HCT116 (cell line): Measurements from ENCODE around the gene TTC9. TPM values are rescaled to one million over a fixed set of nuclear protein-coding genes. Genes with fewer than 3 reads are reported as not detected.

Experiments used
- ATAC-seq: fragments of 200-7000 bp; cut with Tn5 transposase; 2 replicates; pipeline ENCODE4 v1.9.1; 2020; ENCODE audit warnings: mild to moderate bottlenecking, moderate library complexity
- BruUV-seq: library from RNA; stranded (reverse); fragments of 400-500 nt; replicated peaks from 2 replicates; lab custom pipeline; 2021; lab: Mats Ljungman, UMichigan
- CTCF ChIA-PET: fragments of 300-600 bp; sonication (Branson Sonifier 250); formaldehyde crosslinking; loops from one replicate; lab custom pipeline; 2021; ENCODE audit warnings: antibody characterized with exemption; lab: Charles Lee
- POLR2A ChIA-PET: fragments of 300-600, 350-600 bp; sonication (Branson Sonifier 250); formaldehyde crosslinking; loops from one replicate; lab custom pipeline; 2021; ENCODE audit warnings: antibody characterized with exemption; lab: Charles Lee
- RAD21 ChIA-PET, 2 experiments: fragments of 300-600 bp; sonication (Branson Sonifier 250); formaldehyde crosslinking; loops; one replicate each; lab custom pipeline; 2023; ENCODE audit warnings: low total read pairs in 2 of 2; ENCODE audit not compliant: uncharacterized antibody in 2 of 2, unreplicated experiment in 2 of 2, low non-redundant PET in 1 of 2; lab: Charles Lee
- DNase-seq: peaks from one replicate; pipeline ENCODE4 v3.0.0-alpha.2; 2010; ENCODE audit warnings: low read depth, low spot score
- H2AFZ ChIP-seq: fragments of 200-600 bp; shearing (Covaris generic), sonication (generic); 2 replicates; pipeline ENCODE4 v1.6.1; 2017; ENCODE audit warnings: low read depth, mixed run types, mixed read lengths, antibody characterized with exemption, low read length; ENCODE audit not compliant: poor library complexity, severe bottlenecking
- H3K27ac ChIP-seq: 2 replicates; pipeline ENCODE4 v1.5.1; 2012; ENCODE audit warnings: low read depth, low read length
- H3K27me3 ChIP-seq: fragments of 200-600 bp; sonication (generic); 2 replicates; pipeline ENCODE4 v1.6.1; 2016; ENCODE audit warnings: mixed run types, low read length, mixed read lengths; ENCODE audit not compliant: insufficient read depth
- H3K36me3 ChIP-seq, 2 experiments: fragments of 200-500 bp in 1 of 2; fragments of 200-600 bp in 1 of 2; sonication (Bioruptor generic) in 1 of 2; sonication (generic) in 1 of 2; 2 replicates each; pipeline versions ENCODE4 v1.5.1 to v1.6.1; 2014 to 2016; ENCODE audit warnings: low read length in 2 of 2, inconsistent platforms in 1 of 2, mixed read lengths in 1 of 2, mixed run types in 1 of 2; ENCODE audit not compliant: insufficient read depth in 2 of 2, control insufficient read depth in 1 of 2
- H3K4me1 ChIP-seq, 2 experiments: fragments of 200-600 bp in 1 of 2; sonication (generic) in 1 of 2; 2 replicates each; pipeline versions ENCODE4 v1.5.1 to v1.6.1; 2012 to 2017; ENCODE audit warnings: low read length in 2 of 2, inconsistent platforms in 1 of 2, mild to moderate bottlenecking in 1 of 2, mixed read lengths in 1 of 2, mixed run types in 1 of 2, moderate library complexity in 1 of 2; ENCODE audit not compliant: insufficient read depth in 2 of 2, control insufficient read depth in 1 of 2
- H3K4me2 ChIP-seq: fragments of 200-600 bp; sonication (generic); 2 replicates; pipeline ENCODE4 v1.6.1; 2017; ENCODE audit warnings: mixed run types, low read length, mixed read lengths
- H3K4me3 ChIP-seq, 2 experiments: fragments of 200-600 bp in 1 of 2; sonication (generic) in 1 of 2; replicated peaks in 1 of 2; 2 replicates each; pipeline ENCODE4 v1.5.1; 2011 to 2016; ENCODE audit warnings: low read length in 2 of 2, control low read depth in 1 of 2, low read depth in 1 of 2, mild to moderate bottlenecking in 1 of 2, mixed read lengths in 1 of 2, mixed run types in 1 of 2
- H3K79me2 ChIP-seq: fragments of 200-600 bp; sonication (generic); 2 replicates; pipeline ENCODE4 v1.6.1; 2017; ENCODE audit warnings: mild to moderate bottlenecking, mixed run types, low read length, moderate library complexity, mixed read lengths; ENCODE audit not compliant: insufficient read depth
- H3K9ac ChIP-seq: fragments of 200-600 bp; sonication (generic); 2 replicates; pipeline ENCODE4 v1.6.1; 2016; ENCODE audit warnings: low read length, mixed read lengths
- H3K9me2 ChIP-seq: fragments of 200-600 bp; sonication (generic), shearing (Covaris generic); 2 replicates; pipeline ENCODE4 v1.6.1; 2017; ENCODE audit warnings: mixed run types, mild to moderate bottlenecking, moderate library complexity; ENCODE audit not compliant: insufficient read depth
- H3K9me3 ChIP-seq, 2 experiments: fragments of 200-500 bp in 1 of 2; fragments of 200-600 bp in 1 of 2; sonication (Bioruptor generic) in 1 of 2; sonication (generic) in 1 of 2; 2 replicates each; pipeline ENCODE4 v1.6.1; 2014 to 2017; ENCODE audit warnings: low read length in 2 of 2, mixed read lengths in 2 of 2, inconsistent platforms in 1 of 2, low read depth in 1 of 2, mild to moderate bottlenecking in 1 of 2, mixed run types in 1 of 2, moderate library complexity in 1 of 2; ENCODE audit not compliant: control insufficient read depth in 1 of 2, insufficient read depth in 1 of 2
- H4K20me1 ChIP-seq: fragments of 200-600 bp; sonication (generic), shearing (Covaris generic); 2 replicates; pipeline ENCODE4 v1.6.1; 2017; ENCODE audit warnings: mixed run types, mild to moderate bottlenecking, moderate library complexity; ENCODE audit not compliant: insufficient read depth
- CBX3 ChIP-seq: IDR thresholded peaks from 2 replicates; pipeline ENCODE4 v1.6.1; 2012; ENCODE audit warnings: low read depth
- CEBPB ChIP-seq: IDR thresholded peaks from 2 replicates; pipeline ENCODE4 v1.6.1; 2012; ENCODE audit warnings: low read depth
- EGR1 ChIP-seq: IDR thresholded peaks from 2 replicates; pipeline ENCODE4 v1.6.1; 2012; ENCODE audit warnings: low read depth
- ELF1 ChIP-seq: IDR thresholded peaks from 2 replicates; pipeline ENCODE4 v1.6.1; 2012; ENCODE audit warnings: low read depth, borderline replicate concordance
- EZH2 ChIP-seq: fragments of 200-600 bp; sonication (generic); IDR thresholded peaks from 2 replicates; pipeline ENCODE4 v1.6.1; 2017; ENCODE audit warnings: antibody characterized with exemption, mixed run types
- EZH2phosphoT487 ChIP-seq: fragments of 200-600 bp; IDR thresholded peaks from 2 replicates; pipeline ENCODE4 v1.6.1; 2018; ENCODE audit warnings: antibody characterized with exemption, borderline replicate concordance
- JUND ChIP-seq: IDR thresholded peaks from 2 replicates; pipeline ENCODE4 v1.6.1; 2012
- POLR2AphosphoS5 ChIP-seq: IDR thresholded peaks from 2 replicates; pipeline ENCODE4 v1.6.1; 2011; ENCODE audit warnings: mild to moderate bottlenecking, low read depth, low read length, moderate library complexity
- RAD21 ChIP-seq: IDR thresholded peaks from 2 replicates; pipeline ENCODE4 v1.6.1; 2012; ENCODE audit warnings: low read depth, mild to moderate bottlenecking
- REST ChIP-seq: IDR thresholded peaks from 2 replicates; pipeline ENCODE4 v1.6.1; 2012; ENCODE audit warnings: low read depth
- SIN3A ChIP-seq: IDR thresholded peaks from 2 replicates; pipeline ENCODE4 v1.6.1; 2012; ENCODE audit warnings: low read depth
- SRF ChIP-seq: IDR thresholded peaks from 2 replicates; pipeline ENCODE4 v1.6.1; 2012; ENCODE audit warnings: low read depth
- TCF7L2 ChIP-seq: IDR thresholded peaks from 2 replicates; pipeline ENCODE4 v1.7.0; 2011; ENCODE audit warnings: borderline replicate concordance, inconsistent platforms; ENCODE audit not compliant: insufficient read depth, insufficient read length; ENCODE audit errors: extremely low read depth
- ZFX ChIP-seq: fragments of 450-650 bp; IDR thresholded peaks from 2 replicates; pipeline ENCODE4 v1.6.1; 2017
- intact Hi-C: fragments of 100-400 bp; cut with micrococcal nuclease; formaldehyde crosslinking; loops from 2 replicates; pipeline ENCODE4 v1.10.0; 2022
- total RNA-seq: library from RNA; stranded (reverse); gene quantifications from one replicate; pipeline ENCODE4 v1.2.1, GENCODE V29; 2021; ENCODE audit not compliant: unreplicated experiment
- TF ChIP-seq, protein P1 (sequence below): IDR thresholded peaks from 2 replicates; pipeline ENCODE4 v1.6.1; 2011; ENCODE audit warnings: mild to moderate bottlenecking, low read length, moderate library complexity; ENCODE audit not compliant: insufficient replicate concordance; ENCODE audit errors: extremely low read depth
- TF ChIP-seq, protein P2 (sequence below): IDR thresholded peaks from 2 replicates; pipeline ENCODE4 v1.6.1; 2012
- TF ChIP-seq, protein P3 (sequence below), 3 experiments: fragments of 200-600 bp in 1 of 3; sonication (generic) in 1 of 3; IDR thresholded peaks in 2 of 3; conservative IDR thresholded peaks in 1 of 3; 2 replicates each; pipeline ENCODE4 v1.5.1; 2012 to 2017; ENCODE audit warnings: low read depth in 2 of 3, low read length in 2 of 3, antibody characterized with exemption in 1 of 3, borderline replicate concordance in 1 of 3, control low read depth in 1 of 3, mild to moderate bottlenecking in 1 of 3, mixed read lengths in 1 of 3, mixed run types in 1 of 3, moderate library complexity in 1 of 3; ENCODE audit not compliant: insufficient read depth in 1 of 3

The TTC9 gene
- total RNA-seq, 1 experiment from 2014 or later, result 2.4 TPM

GRCh38 chr14:70616646-70617045 is 25.1 kb upstream of the TTC9 start:
- H3K27ac ChIP-seq, result no peak overlapping the region
- intact Hi-C loops, result no loop called here
- H3K4me2 ChIP-seq, result no peak overlapping the region
- no peaks in the 10 kb centered on the region for H3K9me2 ChIP-seq
- H3K27me3 ChIP-seq, result no peaks in the 10 kb centered on the region
- no peaks in the 10 kb centered on the region for H3K9me3 ChIP-seq
- no peaks in the 10 kb centered on the region for H3K36me3 ChIP-seq
- no peaks in the 10 kb centered on the region for H3K79me2 ChIP-seq
- no peaks in the 10 kb centered on the region for H4K20me1 ChIP-seq
- no peak overlapping the region for H3K4me3 ChIP-seq
- CTCF ChIA-PET, result interaction anchor here (1.0 kb wide), 1 partner anchor 97 kb away, joined by 4 read pairs; no protein-coding TSS in a partner anchor
- RAD21 ChIA-PET, result no interaction called here
- POLR2A ChIA-PET, result interaction anchor here (0.6 kb wide), 1 partner anchor 290 kb away, joined by 3 read pairs; no protein-coding TSS in a partner anchor
- ATAC-seq (no peak), DNase-seq (no peak)
- H2AFZ ChIP-seq, result no peak overlapping the region
- TF ChIP-seq EZH2phosphoT487, result no peak
- no peak for TF ChIP-seq SIN3A
- no peak for TF ChIP-seq CEBPB
- TF ChIP-seq ELF1, result no peak
- no peak for TF ChIP-seq TCF7L2
- TF ChIP-seq CBX3, result no peak
- no peak for TF ChIP-seq JUND
- TF ChIP-seq, protein P1, sequence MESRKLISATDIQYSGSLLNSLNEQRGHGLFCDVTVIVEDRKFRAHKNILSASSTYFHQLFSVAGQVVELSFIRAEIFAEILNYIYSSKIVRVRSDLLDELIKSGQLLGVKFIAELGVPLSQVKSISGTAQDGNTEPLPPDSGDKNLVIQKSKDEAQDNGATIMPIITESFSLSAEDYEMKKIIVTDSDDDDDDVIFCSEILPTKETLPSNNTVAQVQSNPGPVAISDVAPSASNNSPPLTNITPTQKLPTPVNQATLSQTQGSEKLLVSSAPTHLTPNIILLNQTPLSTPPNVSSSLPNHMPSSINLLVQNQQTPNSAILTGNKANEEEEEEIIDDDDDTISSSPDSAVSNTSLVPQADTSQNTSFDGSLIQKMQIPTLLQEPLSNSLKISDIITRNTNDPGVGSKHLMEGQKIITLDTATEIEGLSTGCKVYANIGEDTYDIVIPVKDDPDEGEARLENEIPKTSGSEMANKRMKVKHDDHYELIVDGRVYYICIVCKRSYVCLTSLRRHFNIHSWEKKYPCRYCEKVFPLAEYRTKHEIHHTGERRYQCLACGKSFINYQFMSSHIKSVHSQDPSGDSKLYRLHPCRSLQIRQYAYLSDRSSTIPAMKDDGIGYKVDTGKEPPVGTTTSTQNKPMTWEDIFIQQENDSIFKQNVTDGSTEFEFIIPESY, result no peak
- no peak for TF ChIP-seq POLR2AphosphoS5
- TF ChIP-seq, protein P2, sequence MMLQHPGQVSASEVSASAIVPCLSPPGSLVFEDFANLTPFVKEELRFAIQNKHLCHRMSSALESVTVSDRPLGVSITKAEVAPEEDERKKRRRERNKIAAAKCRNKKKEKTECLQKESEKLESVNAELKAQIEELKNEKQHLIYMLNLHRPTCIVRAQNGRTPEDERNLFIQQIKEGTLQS, result no peak
- no peak for TF ChIP-seq SRF
- no peak for TF ChIP-seq ZFX
- TF ChIP-seq EZH2, result no peak
- TF ChIP-seq EGR1, result no peak
- TF ChIP-seq REST, result no peak
- TF ChIP-seq, protein P3, sequence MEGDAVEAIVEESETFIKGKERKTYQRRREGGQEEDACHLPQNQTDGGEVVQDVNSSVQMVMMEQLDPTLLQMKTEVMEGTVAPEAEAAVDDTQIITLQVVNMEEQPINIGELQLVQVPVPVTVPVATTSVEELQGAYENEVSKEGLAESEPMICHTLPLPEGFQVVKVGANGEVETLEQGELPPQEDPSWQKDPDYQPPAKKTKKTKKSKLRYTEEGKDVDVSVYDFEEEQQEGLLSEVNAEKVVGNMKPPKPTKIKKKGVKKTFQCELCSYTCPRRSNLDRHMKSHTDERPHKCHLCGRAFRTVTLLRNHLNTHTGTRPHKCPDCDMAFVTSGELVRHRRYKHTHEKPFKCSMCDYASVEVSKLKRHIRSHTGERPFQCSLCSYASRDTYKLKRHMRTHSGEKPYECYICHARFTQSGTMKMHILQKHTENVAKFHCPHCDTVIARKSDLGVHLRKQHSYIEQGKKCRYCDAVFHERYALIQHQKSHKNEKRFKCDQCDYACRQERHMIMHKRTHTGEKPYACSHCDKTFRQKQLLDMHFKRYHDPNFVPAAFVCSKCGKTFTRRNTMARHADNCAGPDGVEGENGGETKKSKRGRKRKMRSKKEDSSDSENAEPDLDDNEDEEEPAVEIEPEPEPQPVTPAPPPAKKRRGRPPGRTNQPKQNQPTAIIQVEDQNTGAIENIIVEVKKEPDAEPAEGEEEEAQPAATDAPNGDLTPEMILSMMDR (IDR thresholded peaks at IDR 0.05 in 2 of 3, conservative IDR thresholded peaks at IDR 0.05 in 1 of 3; ENCODE audit: borderline replicate concordance in 1 of 3, insufficient read depth in 1 of 3, low read depth in 2 of 3, low read length in 2 of 3), result no peak
- no peak for TF ChIP-seq RAD21
- no peak overlapping the region for H3K9ac ChIP-seq
- no TSS peak for BruUV-seq
- H3K4me1 ChIP-seq, result no peaks in the 10 kb centered on the region
